ENCODE results near the gene ZNF423.

ZNF423 gene

DNA sequence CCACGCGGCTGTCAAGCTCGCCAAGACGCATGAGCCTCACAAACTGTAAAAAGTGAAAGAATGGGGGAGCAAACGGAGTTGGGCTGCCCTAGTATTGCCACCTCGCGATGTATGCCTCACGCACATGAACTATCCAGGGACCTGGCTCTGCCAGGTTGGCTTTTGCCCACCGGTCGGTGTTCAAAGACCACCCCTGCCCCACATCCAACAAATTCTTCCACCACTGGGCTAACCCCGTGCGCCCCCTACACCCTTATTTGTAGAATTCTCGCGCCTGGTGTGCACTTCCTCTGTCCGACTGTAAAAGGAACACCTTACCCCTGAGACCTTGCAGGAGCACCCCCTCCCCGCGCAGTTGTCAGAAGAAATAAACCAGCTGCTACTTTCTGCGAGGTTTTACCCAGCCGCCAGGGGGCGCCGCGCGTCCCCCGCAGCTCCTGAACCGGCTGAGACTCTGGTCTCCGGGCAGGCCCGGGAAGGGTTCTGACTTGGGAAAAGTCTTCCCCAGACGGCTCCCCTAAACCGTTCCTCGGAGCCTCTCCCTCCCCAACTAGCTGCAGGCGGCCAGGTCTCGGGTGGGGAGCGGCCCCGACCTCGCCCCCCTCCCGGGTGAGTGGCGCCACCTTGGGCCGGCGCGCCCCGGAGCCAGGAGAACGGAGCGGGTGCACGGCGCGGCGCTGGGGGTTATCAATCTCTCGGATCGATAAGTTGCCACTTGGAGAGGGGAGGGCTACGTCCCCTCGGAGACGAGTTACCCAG lies 1.7 kb upstream of the ZNF423 start:
- Histone ChIP-seq H3K27ac (ENCODE audit: low read depth in 2 of 2, low read length in 2 of 2) (peak overlapping the region; percentile 36 to 65), H3K27me3 (ENCODE audit: control insufficient read depth in 2 of 2, insufficient read depth in 2 of 2, low read length in 2 of 2) (peaks cover 0 to 4% of the 10 kb centered on the region in 2 donors), H3K4me3 (ENCODE audit: low read length in 2 of 2) (peak overlapping the region; percentile 69 to 75), H3K9ac (ENCODE audit: low read depth in 1 of 2, low read length in 2 of 2) (peak overlapping the region in 1 of 2 donors; percentile 58), H3K36me3 (ENCODE audit: control insufficient read depth in 2 of 2, insufficient read depth in 2 of 2, low read length in 2 of 2) (no peaks in the 10 kb centered on the region), H3K9me3 (ENCODE audit: control insufficient read depth in 2 of 2, low read length in 2 of 2) (no peaks in the 10 kb centered on the region), H3K4me1 (ENCODE audit: control insufficient read depth in 2 of 2, insufficient read depth in 2 of 2, low read length in 2 of 2) (peaks cover 25 to 33% of the 10 kb centered on the region in 2 donors)

DNA sequence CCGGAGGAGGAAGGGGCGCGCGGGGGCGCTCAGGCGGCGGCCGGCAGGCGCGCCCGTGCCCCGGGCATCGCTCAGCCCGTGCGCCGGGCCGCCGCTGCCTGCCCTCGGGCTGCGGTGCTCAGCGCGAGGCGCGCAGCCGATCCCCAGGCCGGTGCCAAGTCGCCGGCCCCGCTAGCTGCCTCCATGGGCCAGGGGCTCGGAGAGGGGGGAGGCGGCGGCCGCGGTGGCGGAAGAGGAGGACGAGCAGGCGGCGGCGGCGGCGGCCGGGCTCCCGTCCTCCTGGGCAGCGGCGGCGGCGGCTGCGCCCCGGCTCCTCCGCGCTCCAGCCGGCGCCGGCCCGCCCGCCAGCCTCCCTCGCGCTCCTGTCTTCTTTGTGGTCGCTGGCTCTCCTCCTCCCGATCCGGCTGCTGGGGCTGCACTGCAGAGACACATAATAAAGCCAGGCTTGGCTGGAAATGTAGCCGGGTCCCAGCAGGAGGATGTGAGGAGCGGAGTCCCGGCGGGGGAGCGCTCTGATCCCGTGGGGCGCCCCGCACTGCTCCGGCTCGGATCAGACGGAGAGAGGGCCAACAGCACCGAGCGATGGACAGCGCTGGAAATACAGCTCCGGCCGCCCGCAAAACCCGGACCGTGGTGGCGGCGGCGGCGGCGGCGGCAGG lies 889 bp upstream of the ZNF423 start:
- peak overlapping the region in 1 of 2 donors; percentile 58 for H3K9ac ChIP-seq (ENCODE audit: low read depth in 1 of 2, low read length in 2 of 2)
- H3K4me3 ChIP-seq (ENCODE audit: low read length in 2 of 2), result peak overlapping the region; percentile 69 to 75
- peaks cover 27 to 38% of the 10 kb centered on the region in 2 donors for H3K4me1 ChIP-seq (ENCODE audit: control insufficient read depth in 2 of 2, insufficient read depth in 2 of 2, low read length in 2 of 2)
- peaks cover under 1 to 2% of the 10 kb centered on the region in 2 donors for H3K27me3 ChIP-seq (ENCODE audit: control insufficient read depth in 2 of 2, insufficient read depth in 2 of 2, low read length in 2 of 2)
- H3K27ac ChIP-seq (ENCODE audit: low read depth in 2 of 2, low read length in 2 of 2), result peak overlapping the region; percentile 62 to 65
- H3K36me3 ChIP-seq (ENCODE audit: control insufficient read depth in 2 of 2, insufficient read depth in 2 of 2, low read length in 2 of 2), result no peaks in the 10 kb centered on the region
- no peaks in the 10 kb centered on the region for H3K9me3 ChIP-seq (ENCODE audit: control insufficient read depth in 2 of 2, low read length in 2 of 2)

GRCh38 chr16:49855280-49855821 lies 561 bp downstream of the ZNF423 start:
- Histone ChIP-seq H3K9ac (ENCODE audit: low read depth in 1 of 2, low read length in 2 of 2) (peak overlapping the region in 1 of 2 donors; percentile 77), H3K36me3 (ENCODE audit: control insufficient read depth in 2 of 2, insufficient read depth in 2 of 2, low read length in 2 of 2) (no peaks in the 10 kb centered on the region), H3K27ac (ENCODE audit: low read depth in 2 of 2, low read length in 2 of 2) (peak overlapping the region; percentile 89), H3K27me3 (ENCODE audit: control insufficient read depth in 2 of 2, insufficient read depth in 2 of 2, low read length in 2 of 2) (peaks cover 4 to 5% of the 10 kb centered on the region in 2 donors), H3K9me3 (ENCODE audit: control insufficient read depth in 2 of 2, low read length in 2 of 2) (no peaks in the 10 kb centered on the region), H3K4me1 (ENCODE audit: control insufficient read depth in 2 of 2, insufficient read depth in 2 of 2, low read length in 2 of 2) (peaks cover 32 to 44% of the 10 kb centered on the region in 2 donors), H3K4me3 (ENCODE audit: low read length in 2 of 2) (peak overlapping the region; percentile 37 to 69)

GRCh38 chr16:49854796-49855203 lies 1.1 kb downstream of the ZNF423 start:
- H3K27ac ChIP-seq (ENCODE audit: low read depth in 2 of 2, low read length in 2 of 2), result peak overlapping the region; percentile 89
- H3K4me3 ChIP-seq (ENCODE audit: low read length in 2 of 2), result peak overlapping the region; percentile 61
- H3K27me3 ChIP-seq (ENCODE audit: control insufficient read depth in 2 of 2, insufficient read depth in 2 of 2, low read length in 2 of 2), result peaks cover 5% of the 10 kb centered on the region in 2 donors

GRCh38 chr16:49854188-49854795 lies 1.6 kb downstream of the ZNF423 start:
- peak overlapping the region; percentile 61 for H3K4me3 ChIP-seq (ENCODE audit: low read length in 2 of 2)
- peaks cover 5% of the 10 kb centered on the region in 2 donors for H3K27me3 ChIP-seq (ENCODE audit: control insufficient read depth in 2 of 2, insufficient read depth in 2 of 2, low read length in 2 of 2)
- no peaks in the 10 kb centered on the region for H3K9me3 ChIP-seq (ENCODE audit: control insufficient read depth in 2 of 2, low read length in 2 of 2)
- H3K4me1 ChIP-seq (ENCODE audit: control insufficient read depth in 2 of 2, insufficient read depth in 2 of 2, low read length in 2 of 2), result peaks cover 32 to 42% of the 10 kb centered on the region in 2 donors
- H3K27ac ChIP-seq (ENCODE audit: low read depth in 2 of 2, low read length in 2 of 2), result peak overlapping the region; percentile 89
- peak overlapping the region; percentile 52 to 77 for H3K9ac ChIP-seq (ENCODE audit: low read depth in 1 of 2, low read length in 2 of 2)
- H3K36me3 ChIP-seq (ENCODE audit: control insufficient read depth in 2 of 2, insufficient read depth in 2 of 2, low read length in 2 of 2), result no peaks in the 10 kb centered on the region

More at GRCh38 chr16:49854796-49855203, 1.1 kb downstream of the ZNF423 start:
- H3K9ac ChIP-seq (ENCODE audit: low read depth in 1 of 2, low read length in 2 of 2), result peak overlapping the region; percentile 24 to 77
- no peaks in the 10 kb centered on the region for H3K9me3 ChIP-seq (ENCODE audit: control insufficient read depth in 2 of 2, low read length in 2 of 2)
- H3K36me3 ChIP-seq (ENCODE audit: control insufficient read depth in 2 of 2, insufficient read depth in 2 of 2, low read length in 2 of 2), result no peaks in the 10 kb centered on the region
- peaks cover 32 to 44% of the 10 kb centered on the region in 2 donors for H3K4me1 ChIP-seq (ENCODE audit: control insufficient read depth in 2 of 2, insufficient read depth in 2 of 2, low read length in 2 of 2)

DNA sequence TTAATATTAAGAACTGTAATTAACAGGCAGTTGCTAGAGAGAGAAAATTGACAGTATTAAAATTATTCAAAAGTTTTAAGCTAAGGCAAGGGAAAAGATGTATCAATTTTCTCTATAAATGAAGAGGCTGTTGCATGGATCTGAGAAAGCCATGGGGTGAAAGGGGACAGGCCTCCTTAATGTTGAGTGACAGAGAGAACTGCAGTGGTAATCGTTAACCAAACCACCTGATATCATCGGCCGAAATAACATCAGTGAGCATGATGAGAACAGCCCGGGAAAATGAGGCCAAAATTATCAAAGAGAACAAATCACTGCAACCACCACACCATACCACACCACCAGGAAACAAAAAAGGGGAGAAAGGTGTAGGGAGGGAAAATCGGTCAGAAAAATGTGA lies 3.6 kb downstream of the ZNF423 start:
- Histone ChIP-seq H3K9me3 (ENCODE audit: control insufficient read depth in 2 of 2, low read length in 2 of 2) (no peaks in the 10 kb centered on the region), H3K4me1 (ENCODE audit: control insufficient read depth in 2 of 2, insufficient read depth in 2 of 2, low read length in 2 of 2) (peaks cover 25 to 31% of the 10 kb centered on the region in 2 donors), H3K9ac (ENCODE audit: low read depth in 1 of 2, low read length in 2 of 2) (no peak overlapping the region), H3K27me3 (ENCODE audit: control insufficient read depth in 2 of 2, insufficient read depth in 2 of 2, low read length in 2 of 2) (peaks cover 3 to 5% of the 10 kb centered on the region in 2 donors), H3K36me3 (ENCODE audit: control insufficient read depth in 2 of 2, insufficient read depth in 2 of 2, low read length in 2 of 2) (no peaks in the 10 kb centered on the region), H3K27ac (ENCODE audit: low read depth in 2 of 2, low read length in 2 of 2) (no peak overlapping the region), H3K4me3 (ENCODE audit: low read length in 2 of 2) (no peak overlapping the region)

DNA sequence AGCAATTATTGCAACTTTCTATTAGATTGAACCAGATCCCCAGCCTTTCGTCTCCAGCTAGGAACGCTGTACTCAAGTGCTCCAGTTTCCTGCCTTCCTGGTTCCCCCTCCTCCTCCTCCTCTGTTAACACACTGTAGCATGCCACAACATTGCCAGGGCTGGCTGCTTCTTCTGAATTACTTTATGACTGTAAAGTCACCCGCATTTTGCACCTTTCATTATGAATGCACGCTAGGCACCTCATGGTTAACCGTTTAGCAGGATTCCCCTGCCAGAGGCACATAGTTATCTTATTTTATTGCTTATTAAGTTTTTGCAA lies 4.5 kb downstream of the ZNF423 start:
- no peaks in the 10 kb centered on the region for H3K36me3 ChIP-seq (ENCODE audit: control insufficient read depth in 2 of 2, insufficient read depth in 2 of 2, low read length in 2 of 2)
- no peaks in the 10 kb centered on the region for H3K9me3 ChIP-seq (ENCODE audit: control insufficient read depth in 2 of 2, low read length in 2 of 2)
- no peak overlapping the region for H3K9ac ChIP-seq (ENCODE audit: low read depth in 1 of 2, low read length in 2 of 2)
- peaks cover 3 to 5% of the 10 kb centered on the region in 2 donors for H3K27me3 ChIP-seq (ENCODE audit: control insufficient read depth in 2 of 2, insufficient read depth in 2 of 2, low read length in 2 of 2)
- no peak overlapping the region for H3K27ac ChIP-seq (ENCODE audit: low read depth in 2 of 2, low read length in 2 of 2)
- H3K4me1 ChIP-seq (ENCODE audit: control insufficient read depth in 2 of 2, insufficient read depth in 2 of 2, low read length in 2 of 2), result peaks cover 24 to 30% of the 10 kb centered on the region in 2 donors
- no peak overlapping the region for H3K4me3 ChIP-seq (ENCODE audit: low read length in 2 of 2)

DNA sequence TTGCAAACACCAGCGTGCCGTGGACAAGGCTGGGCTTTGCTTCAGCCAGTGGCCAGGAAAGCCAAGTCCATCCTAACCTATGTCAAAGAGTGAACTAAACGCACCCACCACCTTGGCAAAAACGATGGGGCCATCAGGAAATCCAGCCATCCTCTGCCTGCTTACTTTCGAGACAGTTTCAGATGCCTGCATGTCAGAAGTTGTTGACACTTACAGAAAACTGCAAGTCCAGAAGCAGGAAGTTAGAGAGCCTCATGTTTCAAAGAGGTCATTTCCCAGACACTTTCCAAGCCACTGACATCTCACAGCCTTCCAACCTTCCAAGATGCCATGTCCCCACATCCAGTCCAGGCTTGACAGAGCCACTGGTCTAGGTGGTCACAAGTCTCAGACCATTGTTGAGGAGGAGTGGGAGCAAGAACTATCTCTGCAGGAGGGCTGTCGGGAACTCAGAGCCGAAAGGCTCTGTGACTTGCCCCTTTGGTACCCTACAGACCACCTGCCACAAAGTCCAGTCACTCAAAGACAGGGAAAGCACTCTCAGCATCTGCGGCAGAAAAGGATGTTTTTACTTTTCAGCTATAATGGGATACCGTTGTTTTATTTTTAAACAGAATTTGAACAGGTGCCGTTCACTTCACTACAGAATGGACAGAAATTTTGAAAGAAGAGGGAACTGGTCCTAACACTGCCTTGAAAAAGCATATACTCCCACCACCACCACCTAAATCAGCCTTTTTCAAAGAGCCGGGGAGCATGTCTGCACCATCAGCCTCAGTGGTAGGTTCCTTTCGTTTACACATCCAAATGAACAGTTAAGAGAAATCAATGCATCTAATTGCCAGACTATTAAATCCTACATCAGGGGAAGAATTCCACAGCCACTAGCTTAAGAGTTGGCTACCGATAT lies 5.1 kb downstream of the ZNF423 start:
- H3K36me3 ChIP-seq (ENCODE audit: control insufficient read depth in 2 of 2, insufficient read depth in 2 of 2, low read length in 2 of 2), result no peaks in the 10 kb centered on the region
- H3K9me3 ChIP-seq (ENCODE audit: control insufficient read depth in 2 of 2, low read length in 2 of 2), result no peaks in the 10 kb centered on the region
- peaks cover 3 to 5% of the 10 kb centered on the region in 2 donors for H3K27me3 ChIP-seq (ENCODE audit: control insufficient read depth in 2 of 2, insufficient read depth in 2 of 2, low read length in 2 of 2)
- no peak overlapping the region for H3K9ac ChIP-seq (ENCODE audit: low read depth in 1 of 2, low read length in 2 of 2)
- H3K4me3 ChIP-seq (ENCODE audit: low read length in 2 of 2), result no peak overlapping the region
- peaks cover 24 to 30% of the 10 kb centered on the region in 2 donors for H3K4me1 ChIP-seq (ENCODE audit: control insufficient read depth in 2 of 2, insufficient read depth in 2 of 2, low read length in 2 of 2)
- no peak overlapping the region for H3K27ac ChIP-seq (ENCODE audit: low read depth in 2 of 2, low read length in 2 of 2)

DNA sequence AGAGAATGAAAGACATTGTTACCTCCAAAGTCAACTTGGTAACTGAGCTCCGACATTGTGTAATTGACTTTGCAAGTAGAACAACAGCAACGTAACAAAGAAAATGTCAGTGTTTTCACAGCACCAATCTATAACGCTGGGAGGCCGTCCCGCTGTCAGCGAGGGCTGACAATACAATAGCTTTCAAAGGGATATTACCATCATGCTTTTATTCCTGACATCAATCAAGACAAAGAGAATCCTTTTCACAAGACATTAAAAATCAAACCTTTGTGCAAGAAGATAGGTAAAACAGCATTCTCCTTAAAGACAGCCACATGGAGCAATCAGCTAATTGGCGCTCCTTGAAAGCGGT lies 6.2 kb downstream of the ZNF423 start:
- peak overlapping the region in 1 of 2 donors; percentile 7 for H3K9ac ChIP-seq (ENCODE audit: low read depth in 1 of 2, low read length in 2 of 2)
- H3K4me1 ChIP-seq (ENCODE audit: control insufficient read depth in 2 of 2, insufficient read depth in 2 of 2, low read length in 2 of 2), result peaks cover 24 to 29% of the 10 kb centered on the region in 2 donors
- H3K4me3 ChIP-seq (ENCODE audit: low read length in 2 of 2), result no peak overlapping the region
- peaks cover 3 to 5% of the 10 kb centered on the region in 2 donors for H3K27me3 ChIP-seq (ENCODE audit: control insufficient read depth in 2 of 2, insufficient read depth in 2 of 2, low read length in 2 of 2)
- no peak overlapping the region for H3K27ac ChIP-seq (ENCODE audit: low read depth in 2 of 2, low read length in 2 of 2)
- no peaks in the 10 kb centered on the region for H3K36me3 ChIP-seq (ENCODE audit: control insufficient read depth in 2 of 2, insufficient read depth in 2 of 2, low read length in 2 of 2)
- H3K9me3 ChIP-seq (ENCODE audit: control insufficient read depth in 2 of 2, low read length in 2 of 2), result no peaks in the 10 kb centered on the region
